ENCODE measurements around the gene RRP12.

RRP12 gene

GRCh38 chr10:97358781-97359180 lies 42.4 kb downstream of the RRP12 start:
- H3K79me2 ChIP-seq (ENCODE audit: insufficient read depth, low read length), result no peaks in the 10 kb centered on the region

GRCh38 chr10:97358349-97358748 lies 42.8 kb downstream of the RRP12 start:
- no peaks in the 10 kb centered on the region for H3K27me3 ChIP-seq (ENCODE audit: insufficient read depth, low read length)
- no peak overlapping the region for H3K4me2 ChIP-seq (ENCODE audit: low read length)
- H3K27ac ChIP-seq (ENCODE audit: low read depth, low read length, poor library complexity, severe bottlenecking), result no peak overlapping the region
- no peaks in the 10 kb centered on the region for H3K79me2 ChIP-seq (ENCODE audit: insufficient read depth, low read length)
- TF ChIP-seq EZH2 (IDR thresholded peaks at IDR 0.05; ENCODE audit: borderline replicate concordance, low read length) (no peak), CTCF (IDR thresholded peaks at IDR 0.05; ENCODE audit: low read length) (no peak)
- no peaks in the 10 kb centered on the region for H4K20me1 ChIP-seq (ENCODE audit: insufficient read depth, low read length)
- H3K9me2 ChIP-seq (ENCODE audit: low read depth, low read length), result no peaks in the 10 kb centered on the region
- no peaks in the 10 kb centered on the region for H3K4me1 ChIP-seq (ENCODE audit: insufficient read depth, low read length, severe bottlenecking)
- H3K9me3 ChIP-seq (ENCODE audit: low read length), result no peaks in the 10 kb centered on the region
- H3K9ac ChIP-seq (ENCODE audit: low read length), result no peak overlapping the region
- no peak overlapping the region for H3K4me3 ChIP-seq (ENCODE audit: low read depth, low read length, poor library complexity, severe bottlenecking)
- no peaks in the 10 kb centered on the region for H3F3A ChIP-seq (ENCODE audit: insufficient read depth, low read length)
- peaks cover 13% of the 10 kb centered on the region; the same call in 1 of the 2 replicates for H3K36me3 ChIP-seq (ENCODE audit: insufficient read depth, low read length)
- no peak overlapping the region for H2AFZ ChIP-seq (ENCODE audit: low read length)

More at GRCh38 chr10:97358781-97359180, 42.4 kb downstream of the RRP12 start:
- H4K20me1 ChIP-seq (ENCODE audit: insufficient read depth, low read length), result no peaks in the 10 kb centered on the region
- H3K27ac ChIP-seq (ENCODE audit: low read depth, low read length, poor library complexity, severe bottlenecking), result no peak overlapping the region
- TF ChIP-seq EZH2 (IDR thresholded peaks at IDR 0.05; ENCODE audit: borderline replicate concordance, low read length) (no peak), CTCF (IDR thresholded peaks at IDR 0.05; ENCODE audit: low read length) (no peak)
- H3K9ac ChIP-seq (ENCODE audit: low read length), result no peak overlapping the region
- H3K4me2 ChIP-seq (ENCODE audit: low read length), result no peak overlapping the region
- H3K36me3 ChIP-seq (ENCODE audit: insufficient read depth, low read length), result peaks cover 13% of the 10 kb centered on the region; the same call in 1 of the 2 replicates
- H3K9me3 ChIP-seq (ENCODE audit: low read length), result no peaks in the 10 kb centered on the region
- no peaks in the 10 kb centered on the region for H3K9me2 ChIP-seq (ENCODE audit: low read depth, low read length)
- no peaks in the 10 kb centered on the region for H3K4me1 ChIP-seq (ENCODE audit: insufficient read depth, low read length, severe bottlenecking)
- no peak overlapping the region for H3K4me3 ChIP-seq (ENCODE audit: low read depth, low read length, poor library complexity, severe bottlenecking)
- no peak overlapping the region for H2AFZ ChIP-seq (ENCODE audit: low read length)
- H3K27me3 ChIP-seq (ENCODE audit: insufficient read depth, low read length), result no peaks in the 10 kb centered on the region
- H3F3A ChIP-seq (ENCODE audit: insufficient read depth, low read length), result no peaks in the 10 kb centered on the region

- peaks cover 13% of the 10 kb centered on the region; the same call in 1 of the 2 replicates for H3K36me3 ChIP-seq (ENCODE audit: insufficient read depth, low read length)
Measured at GRCh38 chr10:97356918-97357317, 44.2 kb downstream of the RRP12 start.

More at GRCh38 chr10:97356918-97357317, 44.2 kb downstream of the RRP12 start:
- Histone ChIP-seq H3K79me2 (ENCODE audit: insufficient read depth, low read length) (no peaks in the 10 kb centered on the region), H3K9me2 (ENCODE audit: low read depth, low read length) (no peaks in the 10 kb centered on the region), H4K20me1 (ENCODE audit: insufficient read depth, low read length) (no peaks in the 10 kb centered on the region), H3F3A (ENCODE audit: insufficient read depth, low read length) (no peaks in the 10 kb centered on the region), H3K4me2 (ENCODE audit: low read length) (no peak overlapping the region), H3K27ac (ENCODE audit: low read depth, low read length, poor library complexity, severe bottlenecking) (no peak overlapping the region), H3K9ac (ENCODE audit: low read length) (no peak overlapping the region), H2AFZ (ENCODE audit: low read length) (no peak overlapping the region), H3K4me1 (ENCODE audit: insufficient read depth, low read length, severe bottlenecking) (no peaks in the 10 kb centered on the region), H3K4me3 (ENCODE audit: low read depth, low read length, poor library complexity, severe bottlenecking) (no peak overlapping the region), H3K27me3 (ENCODE audit: insufficient read depth, low read length) (no peaks in the 10 kb centered on the region), H3K9me3 (ENCODE audit: low read length) (no peaks in the 10 kb centered on the region)
- TF ChIP-seq EZH2 (IDR thresholded peaks at IDR 0.05; ENCODE audit: borderline replicate concordance, low read length) (no peak), CTCF (IDR thresholded peaks at IDR 0.05; ENCODE audit: low read length) (no peak)

All from OCI-LY1 (cell line).